IMR-90 (cell line): ENCODE data around the gene ROR2.

Experiments
- CTCF ChIP-seq: conservative IDR thresholded peaks from 2 replicates; pipeline ENCODE4 v1.5.1; 2012; ENCODE audit warnings: mild to moderate bottlenecking, low read depth, low read length, improper control_type of control experiment
- RAD21 ChIP-seq: IDR thresholded peaks from 2 replicates; pipeline ENCODE4 v1.6.1; 2012; ENCODE audit warnings: low read length, improper control_type of control experiment

GRCh38 chr9:91658513-91659105 lies 291.4 kb downstream of the ROR2 start:
- TF ChIP-seq RAD21, result no peak
- no peak for TF ChIP-seq CTCF
